ENCODE measurements around the gene LKAAEAR1.

LKAAEAR1 gene

DNA sequence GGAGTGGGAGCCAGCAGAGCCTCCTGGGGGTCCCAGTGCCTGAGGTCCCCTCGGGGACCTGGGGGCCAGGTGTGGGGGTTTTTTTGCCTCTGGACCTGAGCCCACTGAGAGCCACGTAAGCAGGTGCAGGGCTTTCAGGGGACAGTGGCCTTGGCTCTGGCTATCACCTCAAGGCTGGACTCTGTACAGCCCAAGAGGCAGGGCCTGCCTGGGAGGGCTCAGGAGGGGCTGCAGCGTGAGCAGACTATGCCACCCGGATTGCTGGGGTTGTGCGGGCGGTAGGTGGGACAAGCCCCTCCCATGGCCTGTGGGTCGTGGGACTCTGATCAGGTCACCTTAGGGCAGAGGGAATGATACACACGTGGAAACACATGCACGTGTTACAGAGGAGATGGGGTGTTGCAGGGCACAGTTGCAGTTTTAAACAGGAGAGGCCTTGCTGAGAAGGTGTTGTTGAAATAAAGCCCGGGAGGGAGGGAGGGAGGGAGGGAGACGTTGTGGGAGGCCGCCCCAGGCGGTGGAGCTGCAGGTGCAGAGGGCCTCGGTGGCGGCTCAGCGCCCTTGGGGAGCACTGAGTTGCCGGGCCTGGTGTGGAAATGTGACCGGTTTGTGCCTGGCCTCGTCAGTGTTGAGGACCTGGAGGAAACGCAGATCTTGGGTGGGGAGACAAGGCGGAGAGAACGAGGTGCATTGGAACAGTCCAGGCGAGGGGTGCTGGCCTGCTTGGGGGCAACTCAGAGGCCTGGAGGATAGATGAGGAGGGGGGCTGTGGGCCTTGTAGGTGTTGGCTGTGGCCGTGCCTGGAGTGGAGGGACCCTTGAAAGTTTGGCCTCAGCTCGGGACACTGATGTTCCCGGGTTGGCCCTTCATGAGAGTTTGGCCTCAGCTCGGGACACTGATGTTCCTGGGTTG is 18.9 kb downstream of the LKAAEAR1 start:
- DNase-seq = no peak

DNA sequence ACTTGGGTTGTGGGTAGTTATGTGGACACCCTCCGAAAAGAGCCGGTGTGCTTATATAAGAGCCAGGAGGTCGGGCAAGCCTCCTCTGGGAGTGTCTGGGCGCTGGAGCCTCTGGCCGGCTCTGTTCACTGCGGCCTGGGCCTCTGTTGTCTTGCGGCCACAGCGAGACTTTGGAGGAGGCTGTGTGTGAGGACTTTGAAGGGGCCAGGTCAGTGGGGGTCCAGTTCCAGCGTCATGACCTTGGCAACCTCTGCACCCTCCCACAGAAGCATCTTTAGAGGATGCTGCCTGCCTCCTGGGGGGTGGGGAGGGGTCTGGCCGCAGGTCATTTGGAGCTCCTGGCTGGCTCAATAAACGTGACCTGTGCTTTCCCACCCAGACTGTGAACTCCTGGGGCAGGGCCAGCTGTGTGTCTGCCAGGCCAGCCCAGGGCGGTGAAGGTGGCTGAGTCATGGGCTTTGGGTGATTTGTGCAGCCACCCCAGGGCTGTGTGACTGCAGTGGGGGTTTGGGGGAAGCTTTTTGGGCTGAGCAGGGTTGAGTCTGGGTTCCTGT is 20.0 kb downstream of the LKAAEAR1 start:
- DNase-seq = no peak

DNA sequence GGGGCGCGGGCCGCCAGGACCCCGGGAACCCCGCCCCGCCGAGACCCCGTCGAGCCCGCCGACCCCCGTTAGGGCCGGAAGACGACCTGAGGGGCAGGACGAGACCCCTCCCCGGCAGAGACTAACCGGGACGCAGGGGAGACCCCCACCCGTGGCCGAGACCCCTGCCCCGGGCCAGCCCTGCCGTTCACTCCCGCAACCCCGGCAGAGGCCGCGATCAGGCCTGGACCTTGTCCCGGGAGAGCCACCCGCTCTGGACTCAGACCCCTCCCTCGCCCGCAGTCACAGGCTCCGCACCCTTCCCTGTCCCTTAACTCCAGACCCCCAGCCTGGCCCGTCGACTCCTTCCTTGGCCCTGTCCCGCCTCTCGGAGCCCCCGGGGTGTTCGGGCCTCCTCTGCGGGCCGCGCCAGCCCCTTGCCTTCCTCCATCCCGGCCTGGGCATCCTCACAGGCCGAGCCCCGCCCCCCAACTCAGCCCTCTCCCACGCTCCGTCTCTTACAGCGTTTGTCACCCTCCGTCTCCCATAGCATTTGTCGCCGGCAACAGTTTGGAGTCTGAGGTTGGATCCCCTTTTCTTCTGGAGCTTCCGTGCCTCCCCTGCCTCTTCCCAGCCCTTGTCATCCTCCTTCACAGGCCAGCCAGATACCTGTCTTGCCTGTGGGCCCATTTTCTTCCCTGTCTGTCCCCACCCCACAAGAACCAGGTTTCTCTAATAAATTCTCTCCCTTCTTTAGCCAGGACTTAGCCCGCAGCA is 20.6 kb downstream of the LKAAEAR1 start:
- DNase-seq = no peak

DNA sequence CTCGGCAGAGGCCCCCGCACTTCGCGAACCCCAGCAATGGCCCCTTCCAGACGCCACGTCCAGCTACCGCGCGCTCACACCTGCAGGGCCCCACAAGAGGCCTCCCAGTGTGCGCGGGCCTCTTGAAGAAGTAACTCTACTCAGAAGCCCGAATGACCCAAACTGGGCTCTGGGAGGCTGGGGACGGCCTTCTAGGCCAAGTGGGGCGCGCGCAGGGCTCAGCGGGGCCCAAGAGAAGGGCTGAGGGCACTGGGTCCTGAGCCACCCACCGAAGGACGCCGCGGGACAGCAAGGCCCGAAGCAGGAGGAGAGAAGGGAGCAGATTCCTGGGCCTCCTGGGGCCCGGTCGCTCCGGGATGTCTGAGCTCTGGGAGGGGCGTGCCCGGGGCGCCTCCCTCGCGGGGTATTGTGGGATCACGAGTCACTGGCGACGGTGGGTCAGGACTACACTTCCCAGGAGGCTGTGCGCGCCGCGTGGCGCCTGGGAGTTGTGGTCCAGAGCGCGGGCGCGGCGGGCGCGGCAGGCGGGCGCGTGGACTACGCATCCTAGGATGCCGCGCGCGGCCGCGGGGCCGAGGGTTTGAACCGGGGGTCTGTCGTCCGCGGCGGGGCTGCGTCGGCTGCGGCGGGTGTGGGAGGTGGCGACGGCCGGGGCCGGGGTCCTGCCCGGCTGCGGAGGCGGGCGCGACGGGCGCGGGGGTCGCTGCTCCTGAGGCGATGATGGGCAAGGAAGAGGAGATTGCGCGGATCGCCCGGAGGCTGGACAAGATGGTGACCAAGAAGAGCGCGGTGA is 21.4 kb downstream of the LKAAEAR1 start, which contains the start of gene TCEA2:
TSS of gene TCEA2 (plus strand) at position 603 of the 793 bp plus-strand sequence. CDS start at position 718, 115 bp downstream.
- DNase-seq = peak; percentile 97

DNA sequence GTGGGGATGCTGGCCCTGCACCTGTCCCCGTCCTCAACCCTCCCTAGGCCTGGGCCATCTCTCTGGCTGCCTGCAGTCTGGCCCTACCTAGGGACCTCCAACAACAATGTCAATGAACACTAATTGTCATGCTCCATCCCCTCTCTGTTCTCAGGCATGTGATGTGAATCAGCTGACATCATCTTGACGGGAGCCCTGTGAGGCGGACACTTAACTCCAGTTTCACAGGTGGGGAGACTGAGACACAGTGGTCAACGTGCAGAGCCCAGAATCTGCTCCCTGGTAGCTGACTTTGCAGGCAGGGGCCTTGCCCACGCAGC is 22.0 kb downstream of the LKAAEAR1 start:
- no peak for DNase-seq

DNA sequence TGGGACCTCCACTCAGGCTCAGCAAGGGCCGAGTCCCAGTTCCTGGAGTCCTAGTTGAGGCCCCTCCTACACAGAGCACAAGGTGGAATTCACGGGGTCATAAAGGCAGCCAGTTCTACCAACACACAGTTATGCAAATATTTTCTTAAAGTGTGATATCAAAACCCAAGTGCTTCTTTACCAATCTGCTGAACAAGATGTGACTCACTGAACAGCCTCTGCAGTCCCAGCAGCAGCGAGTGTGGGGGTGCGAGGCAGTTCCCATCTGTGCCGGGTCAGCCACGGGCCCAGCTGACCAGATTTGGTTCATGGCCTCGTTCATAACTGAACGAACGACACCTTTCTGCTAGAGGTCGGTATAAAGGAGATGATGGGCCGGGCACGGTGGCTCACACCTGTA is 25.7 kb downstream of the LKAAEAR1 start:
- no peak for DNase-seq

DNA sequence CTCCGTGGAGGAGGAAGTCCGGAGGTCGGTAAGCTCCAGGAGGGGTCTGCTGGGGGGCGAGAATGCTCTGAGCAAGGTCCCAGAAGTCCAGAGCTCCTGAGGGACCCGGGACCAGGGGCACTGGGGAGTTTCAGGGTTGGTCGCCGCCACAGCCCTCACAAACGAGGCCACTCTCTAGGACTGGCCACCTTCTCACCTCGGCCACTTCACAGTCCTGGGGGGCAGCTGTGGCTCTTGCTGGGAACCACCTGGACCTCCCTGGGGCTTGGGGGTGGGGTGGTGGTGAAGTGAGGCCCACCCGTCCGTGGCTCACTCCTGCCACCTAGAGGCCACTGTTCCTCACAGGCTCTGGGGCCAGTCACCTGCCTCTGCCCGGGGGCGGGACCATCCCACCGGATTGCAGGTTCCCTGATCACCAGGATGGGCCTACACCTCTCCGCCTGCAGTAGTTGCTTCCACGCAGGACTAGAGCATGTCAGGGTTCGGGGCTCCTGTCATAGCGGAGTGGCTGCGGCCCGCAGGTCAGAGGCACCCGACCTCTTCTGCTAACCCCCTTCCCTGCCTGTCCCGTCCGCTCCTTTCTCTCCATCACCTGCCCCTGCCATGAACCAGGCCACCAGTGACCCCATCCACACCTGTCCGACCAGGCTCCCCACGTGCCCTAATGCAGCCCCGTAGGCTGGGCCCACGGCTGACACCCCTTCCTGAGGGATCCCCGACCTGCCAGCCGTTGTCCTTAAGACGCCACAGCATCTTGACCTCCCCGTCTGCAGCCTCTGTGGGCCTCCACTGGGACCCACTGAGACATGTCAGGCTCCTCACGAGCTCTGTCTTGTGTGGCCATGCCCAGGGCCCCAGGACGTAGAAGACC is 26.3 kb downstream of the LKAAEAR1 start:
- peak; percentile 89 for DNase-seq

DNA sequence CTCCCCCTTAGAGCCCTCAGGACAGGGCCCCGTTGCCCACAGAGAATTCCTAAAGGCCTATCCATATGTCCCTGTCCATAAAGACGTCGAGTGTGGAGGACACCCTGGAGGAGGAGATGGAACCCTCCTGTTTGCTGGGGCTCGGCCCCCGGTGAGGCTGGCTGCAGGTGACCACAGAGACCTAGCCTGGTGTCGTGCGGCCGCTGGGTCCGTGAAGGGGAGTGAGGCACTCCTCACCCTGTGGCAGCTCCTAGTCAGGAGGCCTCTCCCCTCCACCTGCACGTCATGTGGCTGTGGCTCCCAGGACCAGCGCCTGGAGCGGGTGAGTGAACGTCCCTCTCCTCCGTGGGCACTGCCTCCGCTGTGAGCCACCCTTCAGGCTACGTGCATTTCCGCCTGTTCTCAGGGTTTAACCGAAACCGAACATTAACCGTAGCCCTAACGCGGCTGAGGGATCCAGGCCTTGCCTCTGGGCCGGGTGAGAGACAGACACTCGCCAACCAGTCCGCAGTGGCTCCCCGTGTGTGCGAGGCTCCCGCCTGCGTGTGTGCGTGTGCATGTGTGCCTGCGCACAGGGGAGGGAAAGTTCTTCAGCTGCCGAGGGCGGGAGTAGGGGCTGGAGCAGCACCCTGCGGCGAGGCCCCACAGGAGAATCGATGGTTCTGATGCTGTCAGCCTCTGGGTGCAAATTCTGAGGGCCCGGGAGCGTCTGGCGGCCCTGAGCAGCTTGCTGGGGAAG is 27.1 kb downstream of the LKAAEAR1 start:
- no peak for DNase-seq

DNA sequence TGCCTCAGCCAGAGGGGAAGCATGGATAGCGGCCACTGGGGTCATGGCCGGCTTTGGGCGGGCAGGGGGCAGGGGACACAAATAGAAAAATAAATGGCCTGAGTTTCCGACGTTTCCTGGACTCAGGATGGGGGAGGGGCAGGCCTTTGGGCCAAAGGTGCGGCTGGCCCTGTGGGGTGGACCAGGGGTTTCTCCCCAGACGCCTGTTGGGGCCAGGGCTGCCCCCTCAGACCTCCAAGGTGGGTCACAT is 27.6 kb downstream of the LKAAEAR1 start:
- DNase-seq = no peak

DNA sequence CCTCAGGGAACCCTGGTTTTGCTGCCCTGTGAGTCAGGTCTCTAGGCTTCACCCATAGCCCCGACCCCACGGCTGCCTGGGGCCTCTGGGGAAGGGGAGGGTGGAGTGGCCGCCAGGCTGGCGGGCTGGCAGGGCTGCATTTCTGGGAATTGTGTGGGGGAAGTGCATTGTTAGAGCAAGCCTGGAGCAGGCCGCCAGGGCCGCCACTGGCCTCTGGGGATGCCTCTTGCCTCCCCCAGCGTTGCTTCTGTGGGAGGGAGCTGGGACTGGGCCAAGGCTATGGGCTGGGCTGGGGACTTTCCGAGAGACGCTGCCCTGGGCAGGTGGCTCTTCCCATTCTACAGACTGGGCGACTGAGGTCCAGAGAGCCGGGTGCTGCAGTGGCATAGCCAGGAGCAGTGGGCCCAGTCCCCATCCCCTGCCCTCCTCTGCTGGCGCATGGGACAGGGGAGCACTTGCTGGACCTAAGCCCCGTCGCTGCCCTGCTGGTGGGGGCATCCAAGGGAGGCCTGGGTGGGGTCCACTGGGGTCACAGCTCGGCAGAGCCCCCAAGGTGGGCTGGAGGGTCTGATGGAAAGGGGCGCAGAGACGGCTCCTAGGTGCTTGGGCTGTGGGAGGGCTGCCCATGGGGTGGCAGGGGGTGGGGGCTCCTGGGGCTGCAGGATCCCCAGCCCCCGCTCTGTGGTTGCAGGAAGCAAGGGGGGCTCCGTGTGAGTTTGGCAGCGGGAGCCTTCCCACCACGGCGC is 28.1 kb downstream of the LKAAEAR1 start:
- peak; percentile 80 for DNase-seq

DNA sequence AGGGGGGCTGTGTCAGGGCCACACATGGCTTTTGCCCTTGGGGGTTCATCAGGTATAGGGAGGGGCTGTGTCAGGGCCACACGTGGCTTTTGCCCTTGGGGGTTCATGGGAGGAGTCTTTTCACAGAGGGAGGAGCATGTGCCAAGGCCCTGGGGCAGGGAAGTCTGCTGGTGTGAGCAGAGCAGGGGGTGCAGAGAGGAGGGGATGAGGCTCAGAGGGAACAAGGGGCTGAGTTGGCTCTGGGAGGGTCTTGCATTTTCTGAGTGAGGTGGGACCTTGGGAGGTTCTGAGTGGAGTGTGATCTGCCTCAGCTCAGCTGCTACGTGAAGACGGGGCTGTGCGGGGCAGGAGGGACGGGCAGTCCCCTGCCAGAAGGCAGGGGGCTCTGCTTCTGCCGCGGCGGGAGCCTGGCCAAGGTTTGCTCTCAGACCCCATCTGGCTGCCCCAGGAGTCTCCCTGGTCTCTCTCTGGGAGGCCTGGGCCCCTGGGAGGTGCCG is 28.8 kb downstream of the LKAAEAR1 start:
- no peak for DNase-seq

DNA sequence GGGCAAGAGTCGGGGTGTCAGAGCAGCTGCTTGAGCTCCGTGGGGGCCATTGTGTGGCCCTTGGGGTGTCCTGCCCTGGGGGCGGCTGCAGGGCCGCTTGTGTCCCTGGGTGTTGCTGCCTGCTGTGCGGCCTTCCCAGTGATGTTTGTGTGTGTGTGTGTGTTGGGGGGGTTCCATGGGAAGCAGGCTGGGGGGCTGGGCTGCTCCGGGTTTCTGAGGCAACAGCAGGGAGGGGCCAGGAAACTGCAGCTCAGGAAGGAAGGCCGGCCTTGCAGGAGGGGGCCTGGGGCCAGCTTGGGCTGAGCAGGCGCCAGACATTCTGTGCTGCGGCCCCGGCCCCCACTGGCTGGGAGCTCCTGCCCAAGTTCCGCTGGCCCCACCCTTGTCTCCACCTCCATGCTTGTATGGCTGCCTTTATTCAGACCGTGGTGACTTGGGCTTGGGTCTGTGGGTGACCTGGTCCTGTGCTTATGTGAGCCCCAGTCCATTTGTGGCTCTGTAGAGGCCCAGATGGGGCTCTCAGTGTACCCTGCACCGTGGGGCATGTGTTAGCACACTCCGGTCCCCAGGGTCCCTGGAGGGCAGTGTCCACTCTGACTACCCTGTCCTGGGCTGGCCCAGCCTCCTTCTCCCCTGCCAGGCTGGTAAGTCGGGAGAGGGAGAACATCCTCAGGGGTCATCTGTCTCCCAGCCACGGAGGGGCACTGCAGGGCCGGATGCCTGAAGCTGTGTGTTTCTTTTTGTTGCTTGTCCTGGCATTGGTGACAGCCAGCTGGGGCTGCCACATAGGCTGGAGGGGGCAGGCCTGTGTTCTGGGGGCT is 30.1 kb downstream of the LKAAEAR1 start:
- DNase-seq = peak; percentile 87

DNA sequence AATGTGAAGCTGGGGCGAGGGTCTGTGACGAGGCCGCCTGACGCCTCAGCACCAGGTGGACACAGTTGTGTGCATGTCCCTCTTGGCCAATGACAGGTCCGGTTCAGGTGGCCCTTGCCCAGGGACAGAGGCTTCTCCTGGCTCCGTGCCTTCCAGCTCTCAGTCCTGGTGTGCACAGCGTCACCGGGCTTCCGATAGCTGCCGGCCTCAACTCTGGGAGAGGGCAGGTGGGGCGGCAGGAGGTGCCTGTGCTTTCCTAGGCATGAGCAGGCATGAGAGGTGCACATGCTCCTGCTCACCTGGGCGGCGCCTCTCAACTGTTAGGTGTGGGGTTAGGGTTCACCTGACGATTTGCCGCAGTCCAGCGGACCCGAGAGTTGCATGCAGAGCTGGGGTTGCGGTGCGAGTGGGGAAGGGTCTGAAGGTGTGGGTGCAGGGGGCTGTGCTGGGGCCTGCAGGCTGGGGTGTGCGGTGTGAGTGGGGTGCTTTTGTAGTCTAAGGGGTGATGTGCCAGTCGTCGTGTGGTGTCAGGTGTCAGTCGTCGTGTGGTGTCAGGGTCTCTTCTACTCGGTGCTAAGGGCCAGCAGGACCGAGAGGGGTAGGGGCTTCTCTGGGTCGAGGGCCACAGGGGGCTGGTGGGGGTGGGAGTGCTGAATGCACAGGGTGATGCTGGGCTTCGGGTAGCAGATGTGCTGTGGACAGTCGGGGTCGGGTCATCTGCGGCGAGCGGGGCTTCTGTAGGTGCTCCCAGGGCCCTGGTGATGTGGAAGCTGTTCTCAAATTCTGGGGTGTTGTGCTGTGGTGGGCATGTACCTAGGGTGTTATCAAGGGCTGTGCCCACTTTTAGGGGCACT is 31.0 kb downstream of the LKAAEAR1 start:
- no peak for DNase-seq

DNA sequence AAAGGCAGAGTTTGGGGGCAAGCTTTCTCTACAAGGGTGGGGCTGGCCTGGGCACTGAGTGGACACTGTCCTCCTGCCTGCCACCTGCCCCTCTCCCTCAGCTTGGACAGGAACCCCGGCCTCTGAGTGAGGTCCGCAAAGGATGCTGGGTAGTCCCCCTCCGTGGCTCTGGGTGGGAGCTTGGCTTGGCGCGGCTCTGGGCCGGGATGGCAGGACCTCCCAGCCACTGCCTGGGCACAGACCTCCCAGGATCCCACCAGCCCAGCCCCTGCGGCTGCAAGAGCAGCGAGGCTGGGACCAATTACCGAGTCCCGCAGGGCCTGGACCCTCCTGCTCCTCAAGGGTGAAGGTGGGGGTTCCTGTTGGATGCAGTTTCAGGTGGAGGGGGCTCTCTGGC is 31.9 kb downstream of the LKAAEAR1 start:
- DNase-seq = no peak

DNA sequence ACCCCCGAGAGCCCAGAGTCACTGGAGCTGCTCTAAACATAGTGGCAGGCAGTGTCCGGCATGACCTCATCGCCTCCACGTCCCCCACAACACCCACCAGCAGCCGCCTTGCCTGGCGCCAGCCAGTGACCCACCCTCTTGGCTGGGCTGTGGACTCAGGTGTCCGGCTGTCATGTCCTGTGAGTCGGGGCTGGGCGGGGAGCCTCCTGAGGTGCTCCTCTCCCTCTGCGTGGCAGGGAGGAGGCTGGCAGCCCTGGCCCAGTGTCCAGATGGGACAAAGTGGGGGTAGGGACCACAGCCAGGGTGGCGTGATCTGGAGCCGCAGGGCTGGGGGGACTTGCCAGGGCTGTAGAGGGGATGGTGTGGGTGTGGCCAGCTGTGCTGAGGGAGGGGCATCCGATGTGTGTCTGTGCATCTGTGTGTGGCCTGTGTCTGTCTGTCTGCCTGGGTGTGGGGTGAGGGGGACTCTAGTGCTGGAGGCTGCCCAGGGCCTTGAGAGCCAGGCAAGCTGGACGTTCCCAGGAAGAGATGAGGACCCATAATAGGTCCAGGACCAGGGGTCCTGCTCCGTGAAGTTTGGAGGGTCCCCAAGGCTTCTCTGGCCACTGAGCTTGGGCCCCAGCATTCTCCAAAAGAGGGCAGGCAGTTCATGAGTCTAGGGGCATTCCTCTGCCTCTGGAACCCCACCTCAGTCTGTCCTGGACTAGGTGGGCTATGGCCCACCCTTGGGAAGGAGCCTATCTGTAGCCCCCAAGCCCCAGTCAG is 32.5 kb downstream of the LKAAEAR1 start:
- no peak for DNase-seq

DNA sequence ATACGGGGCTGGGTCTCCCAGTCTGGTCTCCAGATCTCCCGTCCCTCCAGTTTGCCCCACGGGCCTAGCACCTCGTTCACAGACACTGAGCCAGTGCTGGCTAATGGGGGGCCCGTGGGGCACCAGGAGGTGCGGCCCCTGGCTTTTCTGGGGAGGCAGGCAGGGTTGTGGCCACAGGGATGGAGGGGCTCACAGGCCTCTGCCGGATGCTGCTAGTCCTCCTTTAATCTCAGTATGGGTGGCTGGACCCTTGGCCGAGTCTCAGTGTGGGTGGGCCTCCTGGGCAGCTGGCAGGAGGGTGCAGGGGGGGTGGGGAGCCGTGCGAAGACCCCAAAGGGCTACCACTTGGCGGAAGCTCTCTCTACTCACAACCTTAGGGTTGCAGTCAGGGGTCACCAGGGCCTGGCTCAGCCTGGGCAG is 33.2 kb downstream of the LKAAEAR1 start:
- DNase-seq = no peak

DNA sequence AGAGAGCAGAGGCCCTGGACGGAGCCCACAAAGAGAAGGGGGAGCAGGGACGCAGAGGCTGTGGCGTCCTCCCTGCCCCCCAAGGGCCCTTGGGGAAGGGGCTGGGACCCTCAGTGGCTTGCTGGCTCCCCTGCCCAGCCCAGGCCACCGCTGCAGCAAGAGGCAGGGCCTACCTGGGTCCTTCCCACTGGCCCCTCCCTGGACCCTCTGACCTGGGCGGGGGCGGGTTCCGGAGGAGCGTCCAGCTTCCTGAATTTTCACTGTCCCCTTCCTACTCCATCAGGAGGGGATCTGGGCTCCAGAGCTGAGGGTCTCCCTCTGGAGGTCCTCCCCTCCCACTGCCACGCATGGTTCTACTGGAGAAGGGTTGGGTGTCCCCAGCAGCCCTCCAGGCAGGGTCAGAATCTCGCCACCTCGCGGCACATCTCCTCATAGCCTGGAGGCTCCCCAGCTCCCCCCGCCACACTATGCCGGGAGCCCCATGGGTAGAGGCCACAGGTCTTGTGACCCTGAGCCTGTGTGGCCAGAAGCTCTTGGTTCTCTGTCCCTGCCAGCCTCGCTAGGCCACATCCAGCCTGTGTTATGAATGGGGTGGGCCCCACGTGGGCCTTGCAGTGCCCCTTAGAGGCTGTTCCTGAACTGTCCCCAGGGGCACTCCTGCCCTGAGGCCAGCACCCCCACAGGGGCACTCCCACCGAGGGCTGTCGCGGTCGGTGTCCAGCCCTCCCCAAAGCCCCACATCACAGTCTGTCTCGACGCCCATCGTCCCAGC is 33.8 kb downstream of the LKAAEAR1 start:
- no peak for DNase-seq
